ENCODE results near the gene ZNF791.
"Not testable (repeated sequence)": the region's sequence is repeated elsewhere in the genome, so short reads cannot be mapped to it uniquely, and the experiment has no call there.

The ZNF791 gene

GRCh38 chr19:12610540-12611360 is at the start of gene ZNF791, which contains the start of gene ZNF490:
ZNF791 (plus strand) TSS chr19:12610920; CDS start chr19:12611080, 160 bp downstream.
ZNF490 (minus strand) TSS chr19:12610813; CDS start chr19:12610680, 133 bp downstream.
- DNase-seq, result peak; percentile 96

DNA sequence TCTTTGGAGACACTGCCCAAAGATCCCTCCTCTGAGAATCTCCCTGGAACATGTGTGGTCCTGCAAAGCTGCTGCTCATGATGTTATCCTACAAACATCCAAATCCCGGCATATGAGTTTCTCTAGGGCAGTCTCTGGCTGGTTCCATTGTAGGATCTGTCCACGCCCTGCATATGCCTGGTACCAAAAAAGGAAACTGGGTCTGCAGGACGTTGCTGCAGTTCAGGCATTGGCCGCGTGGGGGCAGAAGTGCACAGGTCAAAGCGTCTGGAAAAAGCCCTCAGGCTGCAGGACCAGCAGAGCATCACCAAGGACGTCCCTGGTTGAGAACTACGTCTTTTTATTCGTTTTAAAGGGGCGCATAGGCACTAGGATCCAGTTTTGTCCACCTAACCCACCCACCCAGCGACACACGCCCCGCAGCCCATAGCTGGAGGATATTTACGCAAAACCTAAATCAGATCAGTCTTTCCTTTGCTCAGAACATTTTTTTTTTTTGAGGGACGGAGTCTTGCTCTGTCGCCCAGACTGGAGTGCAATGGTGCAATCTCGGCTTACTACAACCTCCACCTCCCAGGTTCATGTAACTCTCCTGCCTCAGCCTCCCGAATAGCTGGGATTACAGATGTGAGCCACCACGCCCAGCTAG is 46.6 kb upstream of the ZNF791 start:
- DNase-seq, result peak; percentile 78

DNA sequence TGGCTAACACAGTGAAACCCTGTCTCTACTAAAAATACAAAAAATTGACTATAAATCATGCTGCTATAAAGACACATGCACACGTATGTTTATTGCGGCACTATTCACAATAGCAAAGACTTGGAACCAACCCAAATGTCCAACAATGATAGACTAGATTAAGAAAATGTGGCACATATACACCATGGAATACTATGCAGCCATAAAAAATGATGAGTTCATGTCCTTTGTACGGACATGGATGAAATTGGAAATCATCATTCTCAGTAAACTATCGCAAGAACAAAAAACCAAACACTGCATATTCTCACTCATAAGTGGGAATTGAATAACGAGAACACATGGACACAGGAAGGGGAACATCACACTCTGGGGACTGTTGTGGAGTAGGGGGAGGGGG is 44.3 kb upstream of the ZNF791 start:
- not testable (repeated sequence) for DNase-seq

DNA sequence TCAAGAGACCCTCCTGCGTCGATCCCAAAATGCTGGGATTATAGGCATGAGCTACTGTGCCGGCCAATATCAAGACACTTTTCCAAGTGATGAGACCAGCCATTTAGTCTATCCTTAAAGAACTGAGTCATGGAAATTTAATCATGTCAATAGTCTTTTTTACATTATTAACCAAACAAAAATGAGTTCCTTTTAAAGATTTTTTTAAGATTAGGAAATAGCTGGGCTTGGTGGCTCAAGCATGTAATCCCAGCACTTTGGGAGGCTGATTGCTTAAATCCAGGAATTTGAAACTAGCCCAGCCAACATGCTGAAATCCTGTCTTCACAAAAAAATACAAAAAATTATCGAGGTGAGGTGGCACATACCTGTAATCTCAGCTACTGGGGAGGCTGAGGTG is 42.8 kb upstream of the ZNF791 start:
- no peak for DNase-seq

GRCh38 chr19:12574036-12574435 is 36.7 kb upstream of the ZNF791 start:
- peak; percentile 44 for DNase-seq

- no peak for DNase-seq
Measured at GRCh38 chr19:12578641-12579040, 32.1 kb upstream of the ZNF791 start.

- no peak for DNase-seq
Measured at GRCh38 chr19:12580180-12580694, 30.5 kb upstream of the ZNF791 start.

DNA sequence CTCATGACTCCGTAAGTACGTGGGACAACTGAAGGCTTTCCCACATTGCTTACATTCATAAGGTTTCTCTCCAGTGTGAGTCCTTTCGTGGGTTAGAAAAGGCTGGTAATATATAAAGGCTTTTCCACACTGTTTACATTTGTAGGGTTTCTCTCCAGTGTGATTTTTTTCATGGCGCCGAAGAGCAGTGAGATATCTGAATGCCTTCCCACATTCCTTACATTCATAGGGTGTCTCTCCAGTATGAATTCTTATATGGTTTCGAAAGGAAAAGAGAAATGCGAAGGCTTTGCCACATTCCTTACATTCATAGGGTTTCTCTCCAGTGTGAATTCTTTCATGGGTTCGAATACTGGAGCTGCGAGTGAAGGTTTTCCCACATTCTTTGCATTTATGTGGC is 29.6 kb upstream of the ZNF791 start:
- no peak for DNase-seq

GRCh38 chr19:12596485-12596884 is 14.2 kb upstream of the ZNF791 start:
- DNase-seq, result no peak

DNA sequence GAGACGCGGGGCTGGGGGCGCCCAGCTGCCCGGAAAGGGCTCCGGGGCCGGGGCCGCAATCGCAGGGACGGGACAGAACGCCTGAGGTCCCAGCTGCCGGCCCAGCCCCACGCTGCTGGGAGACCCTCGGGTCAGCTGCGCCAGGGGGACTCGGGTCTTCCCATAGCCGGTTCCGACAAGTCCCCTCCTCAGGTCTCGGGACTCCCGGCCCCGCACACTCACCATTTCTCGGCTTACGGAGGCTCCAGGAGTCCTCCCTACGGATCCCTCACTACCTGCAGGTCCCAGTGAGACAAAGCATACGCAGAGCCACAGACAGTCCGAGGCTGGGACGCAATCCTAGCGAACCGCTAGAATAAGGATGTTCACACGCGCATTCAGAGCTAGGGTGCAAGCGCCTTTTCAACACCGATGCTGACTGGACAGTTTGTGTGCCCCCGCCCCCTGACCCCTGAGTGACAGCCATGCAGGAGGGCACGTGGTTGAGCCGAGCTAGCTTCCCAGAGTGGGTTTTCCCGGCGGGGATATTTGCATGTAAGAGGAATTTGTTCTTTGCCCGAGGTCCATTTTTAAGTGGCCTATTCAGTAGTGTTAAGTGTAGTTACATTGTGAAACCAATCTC is 13.7 kb upstream of the ZNF791 start:
- DNase-seq, result no peak

DNA sequence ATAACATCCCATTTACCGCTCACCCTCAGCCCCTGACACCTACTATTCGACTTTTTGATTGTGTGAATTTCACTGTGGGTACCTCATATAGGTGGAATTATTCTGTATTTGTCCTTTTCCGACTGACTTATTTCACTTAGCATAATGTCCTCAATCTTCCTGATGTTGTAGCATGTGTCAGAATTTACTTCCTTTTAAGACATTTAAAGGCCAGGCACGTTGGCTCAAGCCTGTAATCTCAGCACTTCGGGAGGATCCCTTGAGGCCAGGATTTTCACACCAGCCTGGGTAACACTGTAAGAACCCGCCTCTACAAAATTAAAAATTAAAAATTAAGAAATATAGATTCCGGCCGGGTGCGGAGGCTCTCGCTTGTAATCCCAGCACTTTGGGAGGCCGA is 13.1 kb upstream of the ZNF791 start:
- DNase-seq, result no peak

GRCh38 chr19:12603714-12604113 is 7.0 kb upstream of the ZNF791 start:
- DNase-seq, result no peak

- no peak for DNase-seq
Measured at GRCh38 chr19:12606796-12607195, 3.9 kb upstream of the ZNF791 start.

DNA sequence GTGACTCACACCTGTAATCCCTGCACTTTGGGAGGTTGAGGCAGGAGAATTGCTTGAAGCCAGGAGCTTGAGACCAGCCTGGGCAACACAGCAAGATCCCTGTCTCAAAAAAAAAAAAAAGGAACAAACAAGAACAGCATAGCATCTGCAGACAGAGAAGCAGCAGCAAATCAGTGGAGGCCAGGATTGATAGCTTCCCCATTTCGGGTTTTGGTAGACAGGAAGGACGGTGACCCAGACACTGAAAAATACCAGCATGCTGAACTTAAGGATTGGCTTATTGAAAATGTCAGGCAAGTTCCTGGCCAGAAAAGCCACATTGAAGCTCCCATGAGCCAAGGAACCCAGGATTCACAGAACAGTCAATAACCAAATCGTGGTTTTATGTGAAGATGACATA is 3.1 kb upstream of the ZNF791 start:
- no peak for DNase-seq

DNA sequence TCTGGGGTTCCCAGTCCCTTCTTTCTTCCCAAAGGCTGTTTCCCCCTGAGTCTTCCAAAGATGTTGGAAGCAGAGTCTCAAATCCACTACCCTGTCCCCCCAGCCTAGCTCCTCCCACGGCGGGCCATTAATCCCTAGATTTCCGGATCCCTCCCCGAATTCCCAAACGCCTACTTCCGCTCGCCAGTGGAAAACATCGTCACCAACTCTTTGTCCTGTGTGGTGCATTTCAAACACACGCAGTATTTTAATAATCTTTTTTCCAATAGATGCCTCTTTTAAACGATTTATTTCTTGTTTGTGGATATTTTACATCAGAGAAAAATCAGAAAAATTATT is 610 bp downstream of the ZNF791 start:
- DNase-seq, result peak; percentile 71

- no peak for DNase-seq
Measured at GRCh38 chr19:12617646-12618045, 6.9 kb downstream of the ZNF791 start.

DNA sequence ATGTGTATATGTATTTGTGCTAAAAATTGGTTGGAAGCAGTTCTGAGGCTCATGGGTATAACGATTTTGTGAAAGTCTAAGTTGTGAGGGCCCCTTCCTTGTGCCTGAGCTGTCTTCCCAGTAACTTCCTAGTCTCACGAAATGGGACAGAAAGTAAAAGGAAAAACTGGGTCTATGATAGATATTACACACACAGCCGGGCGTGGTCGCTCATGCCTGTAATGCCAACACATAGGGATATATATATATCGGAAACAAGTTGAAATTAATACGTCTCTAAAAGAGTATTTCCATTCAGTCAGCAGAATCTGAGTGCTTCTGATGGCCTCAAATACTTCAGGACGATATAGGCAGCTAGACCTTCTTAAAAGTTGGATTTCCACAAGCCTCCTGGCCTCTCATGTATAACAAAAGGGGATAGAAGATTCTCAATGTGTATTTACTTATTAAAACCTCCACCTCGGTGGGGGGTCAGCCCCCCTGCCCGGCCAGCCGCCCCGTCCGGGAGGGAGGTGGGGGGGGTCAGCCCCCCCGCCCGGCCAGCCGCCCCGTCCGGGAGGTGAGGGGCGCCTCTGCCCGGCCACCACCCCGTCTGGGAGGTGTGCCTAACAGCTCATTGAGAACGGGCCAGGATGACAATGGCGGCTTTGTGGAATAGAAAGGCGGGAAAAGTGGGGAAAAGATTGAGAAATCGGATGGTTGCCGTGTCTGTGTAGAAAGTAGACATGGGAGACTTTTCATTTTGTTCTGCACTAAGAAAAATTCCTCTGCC is 10.7 kb downstream of the ZNF791 start:
- not testable (repeated sequence) for DNase-seq

- DNase-seq, result no peak
Measured at GRCh38 chr19:12623361-12624031, 12.8 kb downstream of the ZNF791 start.

- no peak for DNase-seq
Measured at GRCh38 chr19:12626958-12627357, 16.2 kb downstream of the ZNF791 start.

- no peak for DNase-seq
Measured at GRCh38 chr19:12628040-12629022, 17.6 kb downstream of the ZNF791 start.

GRCh38 chr19:12629215-12629614 is 18.5 kb downstream of the ZNF791 start:
- DNase-seq, result no peak
